Inflammatory macrophage treated with lipopolysaccharide for 1 hour (primary cell): ENCODE data around the gene IL1RN.

ENCODE experiments used
- DNase-seq, 2 donors: peaks; one replicate each; pipeline ENCODE4 v3.0.0-alpha.2; 2020 to 2022

Gene IL1RN

GRCh38 chr2:113104054-113104611 lies 23.3 kb upstream of the IL1RN start:
- peak; percentile 86 to 99 for DNase-seq

GRCh38 chr2:113105047-113105785 lies 22.2 kb upstream of the IL1RN start:
- peak; percentile 86 to 89 for DNase-seq

GRCh38 chr2:113111121-113111520 lies 16.3 kb upstream of the IL1RN start:
- DNase-seq: no peak

GRCh38 chr2:113111823-113112287 lies 15.5 kb upstream of the IL1RN start:
- DNase-seq: peak; percentile 82 to 98

- peak; percentile 36 to 74 for DNase-seq
Measured at GRCh38 chr2:113112441-113112840, 15.0 kb upstream of the IL1RN start.

GRCh38 chr2:113112871-113113270 lies 14.5 kb upstream of the IL1RN start:
- DNase-seq: no peak

- no peak for DNase-seq
Measured at GRCh38 chr2:113113807-113114206, 13.6 kb upstream of the IL1RN start.

GRCh38 chr2:113114224-113114945 lies 13.0 kb upstream of the IL1RN start:
- DNase-seq: no peak

GRCh38 chr2:113114996-113115395 lies 12.4 kb upstream of the IL1RN start:
- no peak for DNase-seq

GRCh38 chr2:113116100-113116958 lies 11.1 kb upstream of the IL1RN start:
- peak; percentile 82 to 96 for DNase-seq

- peak; percentile 16 to 84 for DNase-seq
Measured at GRCh38 chr2:113117541-113118262, 9.7 kb upstream of the IL1RN start.

GRCh38 chr2:113118263-113118657 lies 9.1 kb upstream of the IL1RN start:
- DNase-seq: peak in 1 of 2 donors; percentile 0

GRCh38 chr2:113119111-113119510 lies 8.3 kb upstream of the IL1RN start:
- DNase-seq: peak in 1 of 2 donors; percentile 36

- peak in 1 of 2 donors; percentile 18 for DNase-seq
Measured at GRCh38 chr2:113120861-113121260, 6.5 kb upstream of the IL1RN start.

- peak in 1 of 2 donors; percentile 0 for DNase-seq
Measured at GRCh38 chr2:113122364-113122763, 5.0 kb upstream of the IL1RN start.

- peak; percentile 85 to 88 for DNase-seq
Measured at GRCh38 chr2:113123726-113124125, 3.7 kb upstream of the IL1RN start.

- DNase-seq: peak; percentile 75 to 81
Measured at GRCh38 chr2:113124181-113124961, 3.0 kb upstream of the IL1RN start.

GRCh38 chr2:113124984-113125855 lies 2.2 kb upstream of the IL1RN start:
- DNase-seq: peak in 1 of 2 donors; percentile 47

GRCh38 chr2:113127646-113128570 lies 510 bp downstream of the IL1RN start:
- peak; percentile 63 to 74 for DNase-seq
